HepG2 (cell line): Measurements from ENCODE around the gene SLC2A2. TPM values are rescaled to one million over a fixed set of nuclear protein-coding genes. Genes with fewer than 3 reads are reported as not detected.

Source experiments
- ATF6 ChIP-seq: sonication (generic); formaldehyde crosslinking; conservative IDR thresholded peaks from 2 replicates; pipeline ENCODE4 v1.4.0; 2020; ENCODE audit warnings: missing genetic modification reagents
- CEBPG ChIP-seq: IDR thresholded peaks from 2 replicates; pipeline ENCODE4 v1.6.1; 2016
- DMTF1 ChIP-seq: sonication (generic); formaldehyde crosslinking; IDR thresholded peaks from 2 replicates; pipeline ENCODE4 v1.4.0; 2020; ENCODE audit warnings: mild to moderate bottlenecking, missing genetic modification reagents
- FOSL2 ChIP-seq: sonication (generic); formaldehyde crosslinking; IDR thresholded peaks from 2 replicates; pipeline ENCODE4 v1.4.0; 2020; ENCODE audit warnings: missing genetic modification reagents
- HINFP ChIP-seq: sonication (generic); formaldehyde crosslinking; IDR thresholded peaks from 2 replicates; pipeline ENCODE4 v1.4.0; 2020; ENCODE audit warnings: low read depth, mild to moderate bottlenecking, missing genetic modification reagents
- HMGXB4 ChIP-seq, 2 experiments: sonication (generic) in 1 of 2; formaldehyde crosslinking in 1 of 2; IDR thresholded peaks; 2 replicates each; pipeline versions ENCODE4 v1.4.0 to v1.6.1; 2018 to 2020; ENCODE audit warnings: missing genetic modification reagents in 2 of 2, borderline replicate concordance in 1 of 2, low read depth in 1 of 2, mild to moderate bottlenecking in 1 of 2, missing biosample characterization in 1 of 2
- HOMEZ ChIP-seq: IDR thresholded peaks from 2 replicates; pipeline ENCODE4 v1.6.1; 2016; ENCODE audit warnings: low read depth
- HOXA5 ChIP-seq: sonication (generic); formaldehyde crosslinking; IDR thresholded peaks from 2 replicates; pipeline ENCODE4 v1.4.0; 2020; ENCODE audit warnings: missing genetic modification reagents
- KLF9 ChIP-seq: IDR thresholded peaks from 2 replicates; pipeline ENCODE4 v1.6.1; 2016; ENCODE audit warnings: low read depth
- TERF1 ChIP-seq: sonication (generic); formaldehyde crosslinking; IDR thresholded peaks from 2 replicates; pipeline ENCODE4 v1.8.0; 2022; ENCODE audit warnings: mild to moderate bottlenecking, missing genetic modification reagents, moderate library complexity
- ZFP91 ChIP-seq: sonication (generic); formaldehyde crosslinking; IDR thresholded peaks from 2 replicates; pipeline ENCODE4 v1.9.0; 2022; ENCODE audit warnings: missing genetic modification reagents, mild to moderate bottlenecking, borderline replicate concordance
- ZNF20 ChIP-seq: sonication (generic); formaldehyde crosslinking; IDR thresholded peaks from 2 replicates; pipeline ENCODE4 v1.4.0; 2020; ENCODE audit warnings: mild to moderate bottlenecking, moderate library complexity, missing genetic modification reagents
- ZNF33A ChIP-seq: sonication (generic); formaldehyde crosslinking; IDR thresholded peaks from 2 replicates; pipeline ENCODE4 v1.5.1; 2020; ENCODE audit warnings: missing genetic modification reagents, mild to moderate bottlenecking, moderate library complexity, borderline replicate concordance
- ZNF614 ChIP-seq: IDR thresholded peaks from 2 replicates; pipeline ENCODE4 v1.6.1; 2018; ENCODE audit warnings: missing biosample characterization, missing genetic modification reagents, inconsistent platforms, borderline replicate concordance
- ZNF781 ChIP-seq: sonication (generic); formaldehyde crosslinking; IDR thresholded peaks from 2 replicates; pipeline ENCODE4 v1.5.1; 2020; ENCODE audit warnings: borderline replicate concordance, mild to moderate bottlenecking, missing genetic modification reagents; ENCODE audit errors: not compliant biosample characterization
- ZZZ3 ChIP-seq: sonication (generic); formaldehyde crosslinking; IDR thresholded peaks from 2 replicates; pipeline ENCODE4 v1.4.0; 2020; ENCODE audit warnings: missing genetic modification reagents, mild to moderate bottlenecking, borderline replicate concordance
- polyA plus RNA-seq, 8 experiments: library from polyadenylated mRNA; depleted of rRNA in 3 of 8; stranded (reverse) in 7 of 8; unstranded in 1 of 8; fragments of >200 nt; fragmentation: Illumina TruSeq in 4 of 8; extraction: Trizol in 4 of 8; gene quantifications; 2 replicates each; pipeline versions ENCODE4 v1.2.1 to v1.2.3, GENCODE V29; 2011 to 2016; ENCODE audit warnings: low read depth in 4 of 8, missing spikeins in 1 of 8, mixed read lengths in 1 of 8; ENCODE audit not compliant: insufficient read depth in 1 of 8
- total RNA-seq, 5 experiments: library from RNA; depleted of rRNA; stranded (reverse); fragments of >200 nt; fragmentation: Illumina TruSeq; extraction: Trizol; gene quantifications; 2 replicates each; pipeline ENCODE4 v1.2.3, GENCODE V29; 2016; ENCODE audit warnings: low read depth in 1 of 5

The SLC2A2 gene
- total and polyA plus RNA-seq, 2 of the 13 experiments (the other 11 are each of a cell fraction or from before 2014, with no cell fraction given), result 19.5 to 23.2 TPM

- TF ChIP-seq HMGXB4 (CRISPR knock-in tag; IDR thresholded peaks at IDR 0.05; ENCODE audit: borderline replicate concordance in 1 of 2, low read depth in 1 of 2) (no peak), HOMEZ (0 out of 2 replicates have a peak, but pooled peaks have one; percentile 27), ZNF614 (peak; percentile 65; the same call in 1 of the 2 replicates), ATF6 (CRISPR knock-in tag) (no peak), ZFP91 (CRISPR knock-in tag) (no peak; the same call in 1 of the 2 replicates), KLF9 (CRISPR knock-in tag) (no peak), CEBPG (CRISPR knock-in tag) (no peak), DMTF1 (CRISPR knock-in tag) (no peak), ZNF33A (CRISPR knock-in tag) (no peak), ZNF20 (CRISPR knock-in tag) (no peak), ZZZ3 (no peak), HOXA5 (no peak), ZNF781 (no peak), HINFP (CRISPR knock-in tag) (no peak), TERF1 (no peak), FOSL2 (peak; percentile 35; the same call in 1 of the 2 replicates)
Observed at GRCh38 chr3:171049861-171050444, 23.4 kb upstream of the SLC2A2 start (continued).
